H1 (cell line): ENCODE data around the gene PGP.

Experiments used
- CHD2 ChIP-seq: IDR thresholded peaks from 2 replicates; pipeline ENCODE4 v1.6.1; 2012; ENCODE audit warnings: low read length, improper control_type of control experiment
- CTCF ChIP-seq, 3 experiments: IDR thresholded peaks; 1 replicate in 2 of 3; 2 replicates in 1 of 3; pipeline versions ENCODE4 v1.5.1 to v1.6.1; 2011; ENCODE audit warnings: low read length in 3 of 3, mild to moderate bottlenecking in 3 of 3, inconsistent platforms in 2 of 3, low read depth in 1 of 3, moderate library complexity in 1 of 3; ENCODE audit not compliant: insufficient read depth in 1 of 3; ENCODE audit errors: control extremely low read depth in 1 of 3
- JUN ChIP-seq: IDR thresholded peaks from 2 replicates; pipeline ENCODE4 v1.6.1; 2011; ENCODE audit warnings: low read depth, mild to moderate bottlenecking, improper control_type of control experiment, low read length
- MAFK ChIP-seq: IDR thresholded peaks from 2 replicates; pipeline ENCODE4 v1.6.1; 2012; ENCODE audit warnings: low read depth, mild to moderate bottlenecking, improper control_type of control experiment, low read length
- POLR2A ChIP-seq, 2 experiments: IDR thresholded peaks; 1 replicate in 1 of 2; 2 replicates in 1 of 2; pipeline ENCODE4 v1.6.1; 2011; ENCODE audit warnings: low read depth in 2 of 2, low read length in 2 of 2, mild to moderate bottlenecking in 2 of 2; ENCODE audit errors: control extremely low read depth in 1 of 2

DNA sequence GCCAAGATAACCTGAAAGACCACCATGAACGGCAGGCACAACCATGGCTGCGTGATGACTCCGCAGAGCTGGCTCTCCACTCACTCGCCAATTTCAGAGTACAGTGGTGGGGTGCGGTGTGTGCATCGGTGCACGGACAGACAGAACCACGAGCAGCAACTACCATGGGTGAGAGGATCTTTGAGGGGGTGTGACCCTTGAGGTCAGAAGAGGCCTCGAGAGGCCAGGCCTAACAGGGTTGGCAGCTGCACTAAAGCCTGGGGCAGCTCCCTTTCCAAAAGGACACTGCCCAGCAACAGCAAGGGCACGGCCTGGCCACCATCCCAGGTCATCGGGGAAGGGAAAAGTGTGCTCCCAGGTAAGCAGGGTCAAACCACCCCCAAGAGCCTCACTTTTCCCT, 38.7 kb upstream of the PGP start:
- no peak for TF ChIP-seq MAFK
- TF ChIP-seq CTCF (IDR thresholded peaks at IDR 0.05; ENCODE audit: control extremely low read depth in 1 of 3, insufficient read depth in 1 of 3, low read depth in 1 of 3, low read length in 3 of 3): no peak
- TF ChIP-seq JUN: no peak
- no peak for TF ChIP-seq CHD2
- no peak for TF ChIP-seq POLR2A (IDR thresholded peaks at IDR 0.05; ENCODE audit: control extremely low read depth in 1 of 2, low read depth in 2 of 2, low read length in 2 of 2)
